ENCODE results near the gene LTB4R.

LTB4R gene

DNA sequence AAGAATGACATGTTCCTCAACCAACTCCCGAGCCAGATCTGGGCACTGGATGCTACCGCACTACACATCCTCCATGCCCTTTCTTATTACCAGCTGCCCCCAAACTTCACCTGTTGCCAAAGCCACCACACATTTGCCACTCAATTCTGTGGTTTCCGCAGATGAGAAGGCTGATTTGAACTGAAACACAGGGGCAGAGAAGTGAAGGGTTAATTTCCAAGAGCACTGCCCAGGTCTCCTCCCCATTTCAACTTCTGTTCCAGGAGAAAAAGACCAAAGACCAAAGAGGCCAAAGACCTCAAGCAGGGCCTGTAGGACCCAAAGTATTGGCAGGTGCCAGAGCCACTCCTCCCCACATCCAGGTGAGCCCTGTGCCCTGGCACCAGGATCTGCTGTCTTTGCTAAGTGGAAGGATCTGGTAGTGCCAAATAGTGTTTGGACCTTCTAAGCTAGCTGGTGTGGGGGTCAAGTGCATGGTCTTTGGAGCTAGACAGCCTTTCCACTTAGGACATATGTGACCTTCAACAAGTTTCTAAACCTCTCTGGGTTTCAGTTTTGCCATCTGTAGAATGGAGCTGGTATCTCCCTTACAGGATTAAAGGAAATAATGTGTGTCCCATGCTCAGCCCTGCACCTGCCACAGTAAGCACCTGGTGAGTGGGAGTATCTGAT, 19.7 kb upstream of the LTB4R start:
- H3K27me3 ChIP-seq (ENCODE audit: insufficient read depth, low read length) = no peaks in the 10 kb centered on the region
- no peak overlapping the region for H3K4me3 ChIP-seq (ENCODE audit: low read depth, low read length)
- no peak overlapping the region for H2AFZ ChIP-seq (ENCODE audit: low read length, unreplicated experiment)
- H3K27ac ChIP-seq (ENCODE audit: low read depth, low read length) = no peak overlapping the region
- no peaks in the 10 kb centered on the region for H3K36me3 ChIP-seq (ENCODE audit: insufficient read depth, low read length)
- H3K4me1 ChIP-seq (ENCODE audit: control insufficient read depth, insufficient read depth, low read length, unreplicated experiment) = peaks cover 5% of the 10 kb centered on the region
- H3K79me2 ChIP-seq (ENCODE audit: control insufficient read depth, insufficient read depth, low read length, unreplicated experiment) = no peaks in the 10 kb centered on the region

GRCh38 chr14:24292118-24292807, 19.0 kb upstream of the LTB4R start:
- H2AFZ ChIP-seq (ENCODE audit: low read length, unreplicated experiment) = no peak overlapping the region
- H3K4me1 ChIP-seq (ENCODE audit: control insufficient read depth, insufficient read depth, low read length, unreplicated experiment) = peaks cover 12% of the 10 kb centered on the region
- no peak overlapping the region for H3K27ac ChIP-seq (ENCODE audit: low read depth, low read length)
- H3K4me3 ChIP-seq (ENCODE audit: low read depth, low read length) = no peak overlapping the region
- no peaks in the 10 kb centered on the region for H3K79me2 ChIP-seq (ENCODE audit: control insufficient read depth, insufficient read depth, low read length, unreplicated experiment)
- H3K36me3 ChIP-seq (ENCODE audit: insufficient read depth, low read length) = no peaks in the 10 kb centered on the region
- H3K27me3 ChIP-seq (ENCODE audit: insufficient read depth, low read length) = no peaks in the 10 kb centered on the region

- H3K36me3 ChIP-seq (ENCODE audit: insufficient read depth, low read length) = no peaks in the 10 kb centered on the region
- H3K4me1 ChIP-seq (ENCODE audit: control insufficient read depth, insufficient read depth, low read length, unreplicated experiment) = peaks cover 14% of the 10 kb centered on the region
- no peaks in the 10 kb centered on the region for H3K27me3 ChIP-seq (ENCODE audit: insufficient read depth, low read length)
- no peaks in the 10 kb centered on the region for H3K79me2 ChIP-seq (ENCODE audit: control insufficient read depth, insufficient read depth, low read length, unreplicated experiment)
- no peak overlapping the region for H2AFZ ChIP-seq (ENCODE audit: low read length, unreplicated experiment)
- H3K27ac ChIP-seq (ENCODE audit: low read depth, low read length) = no peak overlapping the region
- H3K4me3 ChIP-seq (ENCODE audit: low read depth, low read length) = no peak overlapping the region
Observed at GRCh38 chr14:24293525-24293924, 17.8 kb upstream of the LTB4R start.

- Histone ChIP-seq H3K27me3 (ENCODE audit: insufficient read depth, low read length) (no peaks in the 10 kb centered on the region), H3K36me3 (ENCODE audit: insufficient read depth, low read length) (no peaks in the 10 kb centered on the region), H3K27ac (ENCODE audit: low read depth, low read length) (peak overlapping the region; percentile 32), H3K4me3 (ENCODE audit: low read depth, low read length) (no peak overlapping the region), H2AFZ (ENCODE audit: low read length, unreplicated experiment) (no peak overlapping the region), H3K79me2 (ENCODE audit: control insufficient read depth, insufficient read depth, low read length, unreplicated experiment) (peaks cover 19% of the 10 kb centered on the region), H3K4me1 (ENCODE audit: control insufficient read depth, insufficient read depth, low read length, unreplicated experiment) (peaks cover 25% of the 10 kb centered on the region)
Observed at GRCh38 chr14:24296341-24297157, 14.8 kb upstream of the LTB4R start.

DNA sequence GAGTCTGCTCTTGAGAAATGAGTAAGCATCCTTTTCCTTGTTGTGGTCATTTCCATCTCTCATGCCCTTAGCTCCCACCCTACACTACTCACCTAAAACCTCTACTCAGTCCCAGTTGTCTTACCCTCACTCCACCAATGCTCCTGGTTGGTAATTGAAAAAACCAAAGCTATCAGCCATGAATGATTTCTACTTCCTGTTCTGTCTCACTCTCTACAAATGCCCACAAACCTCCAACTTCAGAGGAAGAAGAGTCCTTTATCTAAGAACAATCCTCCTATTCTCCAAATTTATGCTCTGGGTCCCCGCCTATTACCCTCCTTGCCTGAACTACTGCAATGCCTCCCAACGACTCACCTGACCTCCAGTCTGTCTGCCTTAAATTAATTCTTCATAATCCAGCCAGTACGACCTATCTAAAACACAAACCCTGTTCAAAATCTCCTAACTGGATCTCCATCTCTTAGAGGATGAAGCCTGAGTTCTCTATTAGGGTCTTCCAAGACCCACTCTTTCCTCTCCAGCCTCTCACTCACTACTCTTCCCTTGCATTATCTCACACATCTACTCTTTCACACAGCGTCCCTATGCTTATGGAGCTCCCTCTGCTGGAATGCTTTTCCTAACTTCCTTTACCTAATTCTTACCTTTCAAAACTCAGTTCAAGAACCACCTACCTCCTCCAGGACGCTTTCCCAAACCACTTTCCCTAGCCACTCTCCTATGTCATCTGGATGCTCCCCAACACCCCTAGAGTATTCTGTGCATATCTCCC, 13.9 kb upstream of the LTB4R start:
- H3K36me3 ChIP-seq (ENCODE audit: insufficient read depth, low read length) = 0 out of 2 replicates have a peak, but pooled peaks cover 5% of the 10 kb centered on the region
- H3K27me3 ChIP-seq (ENCODE audit: insufficient read depth, low read length) = no peaks in the 10 kb centered on the region
- no peak overlapping the region for H2AFZ ChIP-seq (ENCODE audit: low read length, unreplicated experiment)
- H3K4me3 ChIP-seq (ENCODE audit: low read depth, low read length) = no peak overlapping the region
- peaks cover 20% of the 10 kb centered on the region for H3K79me2 ChIP-seq (ENCODE audit: control insufficient read depth, insufficient read depth, low read length, unreplicated experiment)
- H3K4me1 ChIP-seq (ENCODE audit: control insufficient read depth, insufficient read depth, low read length, unreplicated experiment) = peaks cover 25% of the 10 kb centered on the region
- H3K27ac ChIP-seq (ENCODE audit: low read depth, low read length) = no peak overlapping the region

DNA sequence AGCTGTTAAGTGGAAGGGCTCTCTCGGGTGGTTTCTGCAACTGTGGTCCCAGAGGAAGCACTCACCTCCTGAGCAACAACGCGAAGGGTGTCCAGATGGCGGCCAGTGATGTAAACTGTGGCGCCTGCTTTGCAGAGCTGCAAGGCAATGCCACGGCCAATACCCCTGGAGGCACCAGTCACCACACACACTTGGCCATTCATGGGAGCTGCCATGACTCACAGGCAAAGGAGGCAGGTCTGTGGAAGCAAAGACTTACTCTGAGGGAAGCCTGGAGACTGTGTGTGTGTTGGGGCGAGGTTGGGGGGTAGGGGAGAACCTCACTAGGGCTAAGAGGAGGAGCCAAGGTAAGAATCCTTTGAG, 12.4 kb upstream of the LTB4R start:
- Histone ChIP-seq H3K4me1 (ENCODE audit: control insufficient read depth, insufficient read depth, low read length, unreplicated experiment) (peaks cover 25% of the 10 kb centered on the region), H3K27me3 (ENCODE audit: insufficient read depth, low read length) (no peaks in the 10 kb centered on the region), H3K36me3 (ENCODE audit: insufficient read depth, low read length) (0 out of 2 replicates have a peak, but pooled peaks cover 5% of the 10 kb centered on the region), H3K4me3 (ENCODE audit: low read depth, low read length) (peak overlapping the region; percentile 92), H2AFZ (ENCODE audit: low read length, unreplicated experiment) (peak overlapping the region; percentile 91), H3K27ac (ENCODE audit: low read depth, low read length) (peak overlapping the region; percentile 9; the same call in 1 of the 2 replicates), H3K79me2 (ENCODE audit: control insufficient read depth, insufficient read depth, low read length, unreplicated experiment) (peaks cover 20% of the 10 kb centered on the region)

GRCh38 chr14:24299255-24300191, 11.8 kb upstream of the LTB4R start, which contains the start of the genes DHRS1 and NOP9:
TSS of gene DHRS1 (minus strand) at chr14:24299780. CDS start at chr14:24299106, 674 bp downstream.
TSS of gene NOP9 (plus strand) at chr14:24299850. CDS start at chr14:24299955, 105 bp downstream.
- Histone ChIP-seq H2AFZ (ENCODE audit: low read length, unreplicated experiment) (peak within 1 kb of the TSS; percentile 91), H3K4me1 (ENCODE audit: control insufficient read depth, insufficient read depth, low read length, unreplicated experiment) (peaks cover 25% of the 10 kb centered on the region), H3K27me3 (ENCODE audit: insufficient read depth, low read length) (no peaks in the 10 kb centered on the region), H3K27ac (ENCODE audit: low read depth, low read length) (peak within 1 kb of the TSS; percentile 29; the same call in 1 of the 2 replicates), H3K36me3 (ENCODE audit: insufficient read depth, low read length) (peaks cover 10% of the 10 kb centered on the region; the same call in 1 of the 2 replicates), H3K4me3 (ENCODE audit: low read depth, low read length) (peak within 1 kb of the TSS; percentile 92), H3K79me2 (ENCODE audit: control insufficient read depth, insufficient read depth, low read length, unreplicated experiment) (peaks cover 20% of the 10 kb centered on the region)

DNA sequence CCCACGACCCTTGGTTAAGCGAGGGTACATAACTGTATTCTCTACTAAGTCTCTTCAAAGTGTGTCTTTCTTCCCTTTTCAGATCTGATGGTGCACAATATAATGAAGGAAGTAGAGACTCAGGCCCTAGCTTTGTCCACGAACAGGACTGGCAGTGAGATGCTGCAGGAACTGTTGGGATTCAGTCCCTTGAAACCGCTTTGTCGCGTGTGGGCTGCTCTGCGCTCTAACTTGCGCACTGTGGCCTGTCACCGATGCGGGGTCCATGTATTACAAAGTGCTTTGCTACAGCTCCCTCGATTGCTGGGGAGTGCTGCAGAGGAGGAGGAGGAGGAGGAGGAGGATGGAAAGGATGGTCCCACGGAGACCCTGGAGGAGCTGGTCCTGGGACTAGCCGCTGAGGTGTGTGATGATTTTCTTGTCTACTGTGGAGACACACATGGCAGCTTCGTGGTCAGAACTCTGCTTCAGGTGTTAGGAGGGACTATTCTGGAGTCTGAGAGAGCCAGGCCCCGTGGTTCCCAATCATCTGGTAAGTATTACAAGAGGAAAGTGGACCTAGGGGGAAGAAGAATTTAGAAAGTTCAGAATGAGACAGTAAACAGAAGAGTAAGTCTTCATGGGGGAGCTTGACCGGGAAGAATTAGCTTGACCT, 10.8 kb upstream of the LTB4R start:
- Histone ChIP-seq H3K36me3 (ENCODE audit: insufficient read depth, low read length) (peaks cover 10% of the 10 kb centered on the region; the same call in 1 of the 2 replicates), H2AFZ (ENCODE audit: low read length, unreplicated experiment) (no peak overlapping the region)

DNA sequence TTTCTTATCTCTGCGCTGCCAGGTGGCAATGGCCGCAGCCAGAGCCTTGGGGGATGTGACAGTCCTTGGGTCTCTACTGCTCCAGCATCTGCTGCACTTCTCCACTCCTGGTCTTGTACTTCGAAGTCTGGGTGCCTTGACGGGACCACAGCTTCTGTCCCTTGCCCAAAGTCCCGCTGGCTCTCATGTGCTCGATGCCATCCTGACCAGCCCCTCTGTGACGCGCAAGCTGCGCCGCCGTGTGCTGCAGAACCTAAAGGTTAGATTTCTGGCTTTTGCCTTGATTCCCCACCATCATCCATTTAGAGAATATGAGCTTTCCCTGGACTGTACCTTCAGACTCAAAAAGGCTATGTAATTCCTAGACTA, 7.3 kb upstream of the LTB4R start:
- Histone ChIP-seq H3K36me3 (ENCODE audit: insufficient read depth, low read length) (peaks cover 17% of the 10 kb centered on the region), H2AFZ (ENCODE audit: low read length, unreplicated experiment) (no peak overlapping the region), H3K27ac (ENCODE audit: low read depth, low read length) (no peak overlapping the region), H3K4me3 (ENCODE audit: low read depth, low read length) (no peak overlapping the region), H3K27me3 (ENCODE audit: insufficient read depth, low read length) (no peaks in the 10 kb centered on the region), H3K4me1 (ENCODE audit: control insufficient read depth, insufficient read depth, low read length, unreplicated experiment) (peaks cover 12% of the 10 kb centered on the region), H3K79me2 (ENCODE audit: control insufficient read depth, insufficient read depth, low read length, unreplicated experiment) (peaks cover 20% of the 10 kb centered on the region)

More for the DNA sequence above, 10.8 kb upstream of the LTB4R start:
- peaks cover 20% of the 10 kb centered on the region for H3K79me2 ChIP-seq (ENCODE audit: control insufficient read depth, insufficient read depth, low read length, unreplicated experiment)
- H3K27me3 ChIP-seq (ENCODE audit: insufficient read depth, low read length) = no peaks in the 10 kb centered on the region
- H3K4me1 ChIP-seq (ENCODE audit: control insufficient read depth, insufficient read depth, low read length, unreplicated experiment) = peaks cover 25% of the 10 kb centered on the region
- H3K27ac ChIP-seq (ENCODE audit: low read depth, low read length) = no peak overlapping the region
- H3K4me3 ChIP-seq (ENCODE audit: low read depth, low read length) = peak overlapping the region; percentile 92

Measured in ACC112 (cell line).